ENCODE results near the gene SNX10.

GRCh38 chr7:26345837-26346236 lies 54.2 kb downstream of the SNX10 start:
- TF ChIP-seq CTCF (IDR thresholded peaks at IDR 0.05) = no peak
- no peak for TF ChIP-seq POLR2A (IDR thresholded peaks at IDR 0.05)
- no peak for TF ChIP-seq POLR2AphosphoS5 (IDR thresholded peaks at IDR 0.05)
- TF ChIP-seq EP300 (IDR thresholded peaks at IDR 0.05) = no peak
